ENCODE measurements around the gene CTSA.

DNA sequence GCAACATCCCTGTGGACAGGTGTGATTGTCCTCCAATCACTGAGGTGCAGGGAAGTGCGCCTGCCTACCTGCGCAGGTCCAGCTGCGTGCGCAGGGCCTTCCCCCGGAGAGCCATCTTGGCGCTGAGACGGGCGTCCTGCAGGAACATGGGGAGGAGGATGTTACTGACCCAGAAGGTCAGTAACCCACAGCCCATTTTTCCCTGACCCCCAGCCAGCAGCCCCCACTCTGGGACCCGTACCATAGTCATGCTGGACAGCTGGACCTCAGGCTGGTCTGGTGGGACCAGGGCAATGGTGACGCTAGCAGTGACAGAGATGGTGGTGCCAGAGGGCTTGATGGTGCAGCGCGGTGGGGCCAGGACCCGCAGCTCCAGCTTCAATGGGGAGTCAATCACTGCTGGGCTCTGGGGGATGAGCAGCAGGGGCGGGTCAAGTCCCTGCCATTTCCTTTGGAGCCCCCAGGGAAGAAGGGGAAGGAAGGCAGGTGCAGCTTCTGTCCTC is 11.1 kb downstream of the CTSA start:
- TF ChIP-seq, protein P1, sequence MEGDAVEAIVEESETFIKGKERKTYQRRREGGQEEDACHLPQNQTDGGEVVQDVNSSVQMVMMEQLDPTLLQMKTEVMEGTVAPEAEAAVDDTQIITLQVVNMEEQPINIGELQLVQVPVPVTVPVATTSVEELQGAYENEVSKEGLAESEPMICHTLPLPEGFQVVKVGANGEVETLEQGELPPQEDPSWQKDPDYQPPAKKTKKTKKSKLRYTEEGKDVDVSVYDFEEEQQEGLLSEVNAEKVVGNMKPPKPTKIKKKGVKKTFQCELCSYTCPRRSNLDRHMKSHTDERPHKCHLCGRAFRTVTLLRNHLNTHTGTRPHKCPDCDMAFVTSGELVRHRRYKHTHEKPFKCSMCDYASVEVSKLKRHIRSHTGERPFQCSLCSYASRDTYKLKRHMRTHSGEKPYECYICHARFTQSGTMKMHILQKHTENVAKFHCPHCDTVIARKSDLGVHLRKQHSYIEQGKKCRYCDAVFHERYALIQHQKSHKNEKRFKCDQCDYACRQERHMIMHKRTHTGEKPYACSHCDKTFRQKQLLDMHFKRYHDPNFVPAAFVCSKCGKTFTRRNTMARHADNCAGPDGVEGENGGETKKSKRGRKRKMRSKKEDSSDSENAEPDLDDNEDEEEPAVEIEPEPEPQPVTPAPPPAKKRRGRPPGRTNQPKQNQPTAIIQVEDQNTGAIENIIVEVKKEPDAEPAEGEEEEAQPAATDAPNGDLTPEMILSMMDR (conservative IDR thresholded peaks at IDR 0.05) = no peak
- TF ChIP-seq EZH2 (IDR thresholded peaks at IDR 0.05; ENCODE audit: low read depth) = no peak

Measured in PC-9 (cell line).